HG03175 (cell line): ENCODE results near the gene RFT1.

ENCODE experiments used
- ATAC-seq: cut with Tn5 transposase; IDR thresholded peaks from one replicate; pipeline ENCODE4 v1.9.1; 2021; ENCODE audit warnings: mild to moderate bottlenecking, moderate library complexity; ENCODE audit not compliant: unreplicated experiment

The RFT1 gene

DNA sequence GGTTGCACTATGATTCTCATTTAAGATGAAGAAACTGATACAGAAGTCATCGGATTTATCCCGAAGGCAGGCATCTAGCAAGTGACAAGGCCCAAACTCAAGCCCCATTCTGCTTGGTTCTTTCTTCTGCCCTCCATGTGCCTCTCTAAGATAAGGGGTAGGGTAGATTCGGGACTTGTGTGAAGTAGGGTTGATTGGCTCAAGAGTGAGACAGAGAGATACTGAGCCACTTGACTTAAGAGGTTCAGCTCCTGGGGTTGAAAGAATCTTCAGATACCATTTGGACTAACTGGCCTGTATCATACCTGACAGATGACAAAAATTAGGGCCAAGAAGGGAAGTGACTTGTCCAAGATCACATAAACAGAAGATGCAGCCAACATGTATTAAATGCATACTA lies 891 bp downstream of the RFT1 start:
- no peak for ATAC-seq

DNA sequence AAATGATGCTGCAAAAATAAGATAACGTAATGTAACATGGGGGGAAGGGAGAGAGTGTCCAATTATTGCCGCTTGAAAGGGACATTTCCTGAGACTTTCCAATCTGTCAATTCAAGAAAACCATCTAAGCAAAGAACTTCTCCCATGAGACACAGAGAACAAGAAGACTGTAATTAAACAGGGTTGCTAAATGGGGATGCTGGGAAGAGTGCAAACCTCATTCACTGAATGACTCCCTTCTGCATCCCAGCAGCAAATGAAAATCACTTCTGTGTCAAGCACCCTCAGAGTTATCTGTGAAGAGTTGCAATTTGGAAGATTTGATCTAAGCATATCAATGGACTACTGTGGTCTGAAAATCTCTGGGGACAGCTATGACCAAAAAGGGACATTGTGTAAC lies 3.6 kb downstream of the RFT1 start:
- no peak for ATAC-seq

DNA sequence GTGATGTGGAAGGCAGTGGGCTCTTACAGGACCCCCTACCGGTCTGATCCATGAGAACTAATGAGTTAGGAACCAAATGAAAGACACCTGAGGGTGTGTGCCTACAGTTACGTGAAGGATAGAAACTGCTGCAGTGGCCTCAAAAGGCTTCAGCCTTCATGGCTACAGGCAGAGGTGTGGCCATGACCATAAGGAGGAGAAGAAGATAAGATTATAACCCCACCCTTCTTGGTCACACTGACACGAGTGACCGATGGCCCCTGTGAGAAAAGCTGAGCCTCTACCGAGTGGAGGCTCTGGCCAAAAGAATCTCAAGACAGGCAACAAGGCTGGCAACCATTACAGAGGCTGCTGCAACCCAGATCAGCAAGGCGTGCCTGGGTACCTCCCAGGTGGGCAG lies 6.3 kb downstream of the RFT1 start:
- no peak for ATAC-seq

DNA sequence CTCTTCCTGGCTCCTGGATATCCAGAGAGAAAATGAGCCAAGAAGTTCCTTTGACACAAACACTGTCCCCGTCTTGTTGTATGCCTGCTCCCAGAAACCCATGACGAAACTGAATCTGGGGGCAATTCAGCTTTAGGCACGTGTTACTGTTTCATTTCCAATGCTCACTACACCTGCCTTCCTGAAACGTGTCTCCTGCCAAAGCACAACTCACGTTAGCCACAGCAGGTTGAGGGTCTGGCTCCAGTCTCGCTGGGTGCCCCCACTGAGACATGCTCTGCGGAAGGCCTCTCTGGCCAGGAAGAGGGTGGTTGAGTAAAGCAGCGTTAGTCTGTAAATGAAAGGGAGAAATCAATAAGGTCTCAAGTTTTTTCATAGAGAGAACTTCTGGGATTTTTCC lies 6.7 kb downstream of the RFT1 start:
- ATAC-seq, result no peak

DNA sequence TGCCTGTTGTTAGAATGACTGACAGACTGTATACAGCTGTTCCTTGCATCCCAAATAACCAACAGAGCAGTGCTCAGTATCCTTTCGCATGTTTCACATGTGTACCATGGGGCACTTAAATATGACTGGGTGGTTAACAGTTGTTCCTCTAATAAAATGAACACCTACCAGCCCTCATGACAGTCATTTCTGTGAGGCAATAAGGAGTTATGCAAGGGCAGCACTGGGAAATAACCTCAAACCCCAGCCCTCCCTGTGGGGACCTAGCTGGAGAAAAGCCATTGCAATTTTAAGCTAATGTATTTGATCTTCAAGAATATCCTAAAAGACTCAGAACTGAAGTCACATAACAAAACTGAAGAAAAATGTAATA lies 7.3 kb downstream of the RFT1 start:
- ATAC-seq, result no peak

DNA sequence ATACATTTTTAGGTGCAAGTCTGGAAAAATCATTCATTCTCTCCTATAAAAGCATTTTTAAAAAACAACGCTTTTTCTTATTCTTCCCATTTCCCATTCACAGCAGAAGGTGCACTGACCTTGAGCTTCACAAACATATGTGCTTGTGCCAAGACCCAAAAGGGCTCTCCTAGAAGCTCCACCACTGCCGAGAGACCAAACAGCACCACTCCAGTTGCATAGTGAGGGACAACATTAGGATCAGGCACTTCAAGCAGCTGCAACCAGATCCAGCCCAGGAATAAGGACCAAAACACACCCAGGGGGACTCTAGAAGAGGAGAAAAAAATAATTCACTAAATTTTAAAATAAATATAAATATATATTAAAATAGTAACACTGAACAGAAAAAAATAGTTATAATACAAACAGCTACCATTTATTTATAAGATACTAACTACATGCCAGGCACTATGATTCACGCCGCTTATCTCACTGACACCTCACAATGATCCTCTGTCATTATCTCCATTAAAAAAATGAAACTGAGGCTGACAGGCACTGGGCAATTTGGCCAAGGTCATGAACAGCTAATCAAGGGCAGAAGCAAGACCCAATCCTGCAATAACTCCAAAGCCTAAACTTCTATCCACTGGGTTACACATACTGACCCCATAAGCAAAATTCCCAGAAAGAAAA lies 7.8 kb downstream of the RFT1 start:
- no peak for ATAC-seq

DNA sequence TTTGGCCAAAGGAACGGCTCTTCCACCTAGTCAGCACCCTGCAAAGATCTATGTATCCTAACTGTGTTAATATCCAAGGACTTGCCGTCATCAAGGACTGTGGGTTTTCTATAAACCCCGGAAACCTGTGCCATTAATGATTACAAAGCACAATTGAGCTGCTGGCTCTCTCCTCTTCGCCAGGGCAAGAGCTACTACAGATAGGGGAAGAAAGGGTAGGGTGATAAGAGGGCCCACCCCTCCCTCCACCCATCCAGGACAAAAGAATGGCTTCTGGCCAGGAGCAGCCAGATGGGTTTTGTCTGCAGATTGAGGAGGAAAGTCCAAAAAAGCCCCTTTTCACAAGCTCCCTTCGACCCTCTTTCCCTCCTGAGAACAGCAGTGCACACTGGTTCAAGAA lies 9.9 kb downstream of the RFT1 start:
- no peak for ATAC-seq

DNA sequence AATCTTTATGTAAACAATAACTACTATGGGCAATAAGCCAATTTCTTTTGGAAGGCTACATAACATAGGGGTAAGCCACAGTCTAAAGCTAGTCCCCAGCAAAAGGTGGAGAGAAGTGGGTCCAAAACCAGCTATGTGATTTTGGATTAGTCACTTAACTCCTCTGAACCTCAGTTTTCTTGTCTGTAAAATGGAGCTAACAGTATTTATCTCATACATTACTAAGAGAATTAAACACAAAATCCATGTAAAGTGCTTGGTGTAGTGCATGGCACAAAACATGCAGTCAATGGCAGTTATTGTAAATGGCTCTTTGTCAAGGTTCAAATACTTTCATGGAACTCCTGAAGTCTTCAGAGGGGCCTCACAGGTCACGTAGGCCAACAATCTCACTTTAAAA lies 13.3 kb downstream of the RFT1 start:
- ATAC-seq, result no peak

DNA sequence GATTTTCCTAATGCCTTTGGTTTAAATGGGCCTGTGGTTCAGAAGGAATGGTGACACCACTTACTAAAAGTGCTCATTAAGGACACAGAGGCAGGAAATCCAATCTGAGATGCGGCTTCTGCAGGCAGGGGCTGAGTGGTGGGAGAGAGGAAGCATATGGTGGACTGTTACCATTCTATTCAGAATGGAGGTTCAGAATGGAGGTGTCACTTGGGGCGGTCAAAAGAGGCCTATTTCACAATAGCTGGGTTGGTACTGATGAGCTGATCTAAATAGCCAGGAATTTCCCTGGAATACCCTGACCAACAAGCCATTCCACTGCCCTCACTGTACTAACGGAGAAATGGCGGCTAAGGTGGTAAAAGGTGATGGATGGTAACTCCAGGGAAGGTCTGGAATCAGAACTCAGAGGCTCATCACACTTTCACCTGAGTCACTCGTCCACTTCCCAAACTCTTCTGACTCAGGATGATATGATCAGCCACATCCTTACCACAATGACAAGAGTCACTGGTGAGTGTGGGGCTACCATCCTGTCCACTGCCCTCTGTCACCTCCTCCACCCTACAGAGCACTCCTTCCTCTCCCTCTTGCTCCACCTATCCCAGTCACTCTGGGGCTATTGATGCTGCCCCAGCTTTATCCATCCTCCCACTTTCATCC lies 15.7 kb downstream of the RFT1 start:
- ATAC-seq, result no peak

DNA sequence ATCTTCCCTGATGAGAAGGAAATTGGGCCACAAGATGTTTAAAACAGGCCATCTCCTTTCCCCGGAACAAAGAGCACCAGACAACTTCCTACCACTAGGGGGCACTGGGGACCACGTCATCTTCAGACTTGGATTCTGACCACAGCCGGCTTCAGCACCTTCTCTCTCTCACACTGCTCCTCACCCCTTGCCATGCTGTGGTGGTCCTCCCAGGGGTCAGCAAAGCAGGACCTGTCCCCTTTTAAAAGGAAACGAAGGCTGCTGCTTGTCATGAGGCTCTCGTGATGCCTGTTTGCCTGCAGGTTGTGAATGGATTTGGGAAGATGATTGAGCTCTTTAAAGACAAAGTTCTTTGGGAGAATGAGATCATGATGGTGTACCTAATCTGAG lies 16.2 kb downstream of the RFT1 start:
- peak; percentile 74 for ATAC-seq

DNA sequence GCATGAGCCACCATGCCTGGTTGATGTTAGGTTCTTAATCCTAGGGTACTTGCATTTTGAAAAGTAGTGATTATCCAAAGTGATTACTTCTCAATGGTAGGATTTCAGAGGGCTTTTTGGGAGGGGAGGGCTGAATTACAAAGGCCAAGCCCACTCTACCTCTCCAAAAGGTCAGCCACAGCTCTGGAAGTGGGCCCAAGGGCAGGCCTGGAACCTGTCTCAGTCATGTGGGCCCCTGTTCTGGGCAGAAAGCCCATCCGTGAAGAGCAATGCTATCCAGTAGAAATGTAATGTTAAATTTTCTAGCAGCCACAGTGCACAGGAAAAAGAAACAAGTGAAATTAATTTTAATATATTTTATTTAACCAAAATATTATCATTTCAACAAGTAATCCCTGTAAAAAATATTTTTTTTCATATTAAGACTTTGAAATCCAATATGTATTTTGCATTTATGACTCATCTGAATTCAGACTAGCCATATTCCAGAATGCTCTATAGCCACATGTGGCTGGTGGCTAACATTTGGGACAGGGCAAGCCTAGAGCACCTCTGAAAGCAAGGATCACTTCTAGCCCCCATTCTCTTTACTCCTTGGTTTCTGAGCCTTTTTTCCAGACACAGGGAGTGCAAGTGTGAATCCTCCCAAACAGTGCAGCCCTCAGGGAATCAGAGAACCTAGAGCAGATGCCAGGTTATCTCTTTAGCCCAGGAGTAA lies 16.8 kb downstream of the RFT1 start:
- ATAC-seq, result no peak

DNA sequence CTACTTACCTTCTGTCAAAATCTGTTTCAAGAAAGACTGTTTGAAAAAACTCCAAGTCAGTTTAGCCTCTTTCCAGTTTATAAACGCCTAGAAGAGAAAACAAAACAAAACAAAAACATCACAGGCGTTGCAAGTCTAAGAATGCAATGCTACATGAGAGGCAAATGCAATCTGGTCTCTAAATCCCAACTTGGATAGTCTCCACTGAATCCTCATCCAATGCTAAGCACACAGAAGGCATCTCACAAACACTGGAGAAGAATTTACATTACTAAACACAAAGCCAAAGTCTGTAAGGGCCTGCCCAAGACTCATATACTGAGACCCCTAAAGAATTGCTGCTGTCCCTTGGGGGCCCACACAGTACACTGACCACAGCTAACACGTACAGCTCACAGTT lies 18.4 kb downstream of the RFT1 start:
- ATAC-seq, result no peak

DNA sequence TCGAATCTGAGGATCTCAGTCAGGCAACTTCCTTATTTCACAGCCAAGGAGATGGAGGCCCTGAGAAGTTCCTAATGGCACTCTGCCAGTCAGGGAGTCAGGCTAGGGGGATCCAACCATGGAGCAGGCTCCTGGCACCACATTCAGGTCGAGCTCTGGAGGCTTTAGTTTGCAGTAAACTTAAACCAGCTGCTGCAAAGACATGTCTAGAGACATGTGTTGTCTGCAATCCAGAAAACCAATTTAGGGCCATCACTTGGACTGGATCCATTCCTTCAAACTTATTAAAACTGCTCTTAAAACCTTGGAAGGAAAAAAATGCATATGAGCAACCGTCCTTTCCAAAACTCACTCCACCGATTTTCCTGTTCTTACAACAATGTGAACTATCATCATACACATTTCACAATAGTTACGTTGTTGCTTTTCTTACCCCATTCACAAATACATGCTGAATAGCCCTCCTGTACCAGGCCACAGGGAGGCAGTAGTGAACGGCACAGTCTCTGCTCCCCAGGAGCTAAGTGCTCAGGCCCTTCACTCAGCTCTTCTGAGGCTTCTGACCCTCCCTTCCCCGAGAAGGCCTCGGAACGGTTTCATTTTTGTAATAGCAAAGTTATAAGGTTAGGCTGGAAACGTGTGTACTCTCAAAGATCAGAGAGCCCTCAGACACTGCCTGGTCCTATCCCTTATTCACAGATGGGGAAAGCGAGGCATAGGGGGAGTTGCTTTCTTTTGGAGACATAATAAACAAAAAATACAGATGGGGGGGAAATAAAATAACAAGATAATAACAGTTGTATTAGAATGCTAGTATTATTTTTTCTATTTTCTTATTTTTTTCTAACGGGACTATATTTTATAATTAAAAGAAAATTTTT lies 20.1 kb downstream of the RFT1 start:
- ATAC-seq, result no peak

DNA sequence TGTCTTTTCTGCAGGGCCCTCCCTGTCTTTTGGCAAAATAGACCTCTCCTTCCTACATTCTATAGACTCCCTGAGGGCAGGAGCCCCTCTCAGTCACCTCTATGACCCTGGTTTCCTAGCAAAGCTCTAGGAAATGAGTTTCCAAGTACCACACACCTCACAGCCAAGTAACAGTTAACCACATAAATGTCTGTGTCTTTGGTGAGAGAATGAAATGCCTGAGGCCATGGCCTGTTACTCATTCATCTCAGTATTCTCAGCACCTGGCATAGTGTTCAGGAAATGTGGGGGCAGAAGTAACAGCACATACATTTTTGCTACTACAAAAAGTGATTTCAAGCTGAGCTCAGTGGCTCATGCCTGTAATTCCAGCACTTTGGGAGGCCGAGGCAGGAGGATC lies 21.0 kb downstream of the RFT1 start:
- ATAC-seq, result no peak

DNA sequence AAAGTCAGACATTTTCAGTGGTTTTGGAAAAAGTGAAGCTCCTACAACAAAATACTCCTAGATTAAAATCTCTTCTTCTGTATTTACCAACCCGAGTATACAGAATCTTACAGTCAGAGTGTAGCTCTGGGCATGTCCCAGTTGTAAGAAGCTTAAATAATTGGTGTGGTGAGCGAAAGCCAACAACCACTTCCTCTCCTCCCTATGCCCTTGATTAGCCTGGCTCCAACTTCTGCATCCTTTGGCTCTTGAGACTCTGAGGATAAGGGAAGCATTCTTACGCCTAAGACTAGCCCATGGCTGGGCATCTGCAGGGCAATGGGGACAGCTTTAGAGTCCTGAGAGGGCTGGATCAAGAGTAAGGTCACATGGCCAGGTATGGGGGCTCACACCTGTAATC lies 25.5 kb downstream of the RFT1 start:
- ATAC-seq, result no peak

DNA sequence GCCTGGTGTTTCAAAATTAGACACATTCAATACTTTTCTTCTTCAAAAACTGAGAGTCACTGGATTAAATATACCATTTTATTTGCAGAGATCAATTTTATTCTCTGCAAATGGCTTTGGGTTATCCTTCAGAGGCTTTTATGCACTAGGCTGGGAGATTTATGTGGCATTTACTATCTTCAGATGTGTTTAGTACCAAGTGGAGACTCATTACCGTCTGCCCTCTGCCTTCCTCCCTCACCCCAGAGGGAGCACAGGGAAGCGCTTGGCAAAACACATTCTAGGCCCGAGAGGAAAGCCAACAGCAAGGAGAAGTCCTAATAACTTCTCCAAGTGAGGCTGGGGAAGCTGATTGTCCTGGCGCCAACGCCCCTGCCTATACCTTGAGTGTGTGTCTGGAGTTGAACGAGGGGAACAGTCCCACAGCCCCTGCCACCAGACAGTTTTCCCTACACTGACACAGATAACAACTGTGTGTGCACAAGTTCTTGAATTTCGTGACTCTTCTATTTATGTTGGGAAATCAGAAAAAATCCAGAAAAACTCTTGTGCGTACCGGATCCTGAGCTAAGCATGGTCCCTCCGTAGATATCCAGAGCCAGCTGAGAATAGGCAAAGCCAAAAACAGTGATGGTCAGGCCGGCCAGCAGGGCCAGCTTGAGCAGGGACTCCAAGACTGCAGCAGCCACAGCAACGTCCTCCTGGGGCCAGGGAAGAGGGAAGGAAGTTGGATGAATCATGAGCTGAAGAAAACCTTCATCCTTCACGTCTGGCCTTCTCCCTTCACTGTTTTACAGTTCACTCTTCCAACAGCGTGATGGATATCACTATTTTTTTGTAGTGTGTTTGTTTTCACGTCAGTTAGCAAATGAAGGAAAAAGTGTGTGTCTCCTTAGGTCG lies 26.6 kb downstream of the RFT1 start:
- ATAC-seq, result no peak

DNA sequence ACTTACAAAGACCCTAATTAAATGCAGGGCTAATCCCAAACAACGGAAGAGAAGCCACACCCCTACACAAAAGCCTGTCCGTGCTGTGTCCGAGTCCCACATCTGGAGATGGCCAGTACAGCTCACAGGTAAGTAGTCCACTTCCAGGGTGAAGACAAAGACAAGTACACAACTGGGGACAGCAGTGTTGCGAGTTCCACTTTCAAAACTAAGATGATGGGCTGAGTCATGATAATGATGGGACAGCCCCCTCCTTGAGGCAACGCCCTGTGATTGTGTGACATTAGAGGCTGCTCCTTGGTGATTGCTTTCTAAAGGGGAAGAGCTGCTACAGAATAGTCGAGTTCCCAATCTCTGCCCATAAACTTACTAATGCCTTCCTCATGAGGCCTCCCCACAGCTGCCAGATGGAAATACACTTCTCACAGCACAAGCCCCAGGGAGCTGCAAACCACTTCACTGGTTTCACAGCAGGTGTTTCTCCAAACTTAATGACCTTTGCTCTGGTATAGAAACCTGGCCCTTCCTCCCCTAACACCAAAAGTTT lies 27.6 kb downstream of the RFT1 start:
- ATAC-seq, result peak; percentile 82

DNA sequence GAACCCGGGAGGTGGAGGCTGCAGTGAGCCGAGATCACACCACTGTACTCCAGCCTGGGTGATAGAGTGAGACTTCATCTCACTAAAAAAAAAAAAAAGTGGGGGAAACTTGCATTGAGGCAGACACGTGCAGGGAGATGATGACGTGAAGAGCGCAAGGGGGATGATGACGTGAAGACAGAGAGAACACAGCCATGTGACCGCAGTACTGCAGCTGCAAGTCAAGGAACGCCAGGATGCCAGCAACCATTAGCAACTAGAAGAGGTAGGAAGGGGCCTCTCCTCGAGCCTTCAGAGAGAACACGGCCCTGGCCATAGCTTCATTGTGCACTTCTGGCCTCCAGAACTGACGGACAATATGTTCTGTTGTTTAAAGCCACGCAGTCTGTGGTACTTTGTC lies 28.3 kb downstream of the RFT1 start:
- ATAC-seq, result no peak

DNA sequence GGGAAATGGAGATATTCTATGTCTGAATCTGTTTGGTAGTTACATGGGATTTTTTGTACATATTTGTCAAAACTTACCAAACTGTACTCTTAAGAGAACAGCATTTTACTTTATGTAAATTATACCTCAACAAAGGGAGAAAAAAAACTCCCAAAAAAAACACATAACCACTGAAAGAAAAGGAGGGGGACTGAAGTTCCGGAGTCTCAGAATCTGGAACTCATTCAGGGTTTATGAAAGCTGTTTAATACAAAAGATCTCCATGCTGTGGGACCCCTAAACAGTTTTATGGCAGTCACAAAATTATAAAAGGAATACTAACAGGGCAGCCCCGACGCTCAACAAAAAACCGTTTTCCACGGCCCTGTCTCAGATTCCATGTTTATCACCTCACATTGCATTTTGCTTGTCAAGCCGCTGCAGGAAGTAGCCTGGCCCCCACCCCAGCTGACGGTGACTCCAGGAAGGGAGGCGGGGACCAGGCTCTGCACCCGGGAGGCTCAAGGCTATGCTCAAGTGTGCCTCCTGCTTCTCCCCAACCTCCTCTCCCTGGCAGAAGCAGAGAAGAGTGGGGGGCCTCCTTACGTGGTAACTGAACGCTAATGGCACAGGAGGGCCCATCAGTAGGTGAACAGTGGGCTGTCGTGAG lies 29.3 kb downstream of the RFT1 start:
- ATAC-seq, result no peak

DNA sequence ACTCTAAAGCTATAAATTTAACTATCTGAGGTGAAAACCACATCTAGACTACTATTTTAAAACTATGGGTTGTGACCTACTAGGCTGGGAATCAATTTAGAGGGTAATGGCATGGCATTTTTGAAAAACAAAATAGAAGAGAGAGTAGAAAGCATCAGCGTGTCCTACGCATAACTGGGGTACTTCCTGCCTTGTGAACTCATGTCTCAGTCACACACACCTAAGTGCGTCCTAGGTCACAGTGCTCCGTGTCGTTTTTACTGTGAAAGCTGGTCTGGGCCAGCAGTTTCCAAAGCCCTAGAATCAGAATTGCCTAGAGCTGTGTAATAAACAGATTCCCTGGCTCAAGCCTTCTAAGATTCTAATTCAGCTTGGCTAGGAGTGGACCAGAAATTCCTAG lies 32.3 kb downstream of the RFT1 start:
- ATAC-seq, result no peak
